HG03097 (cell line): ENCODE results near the gene COL13A1.

Experiments
- ATAC-seq: cut with Tn5 transposase; IDR thresholded peaks from one replicate; pipeline ENCODE4 v1.9.1; 2021; ENCODE audit not compliant: unreplicated experiment, low FRiP score

Gene COL13A1

DNA sequence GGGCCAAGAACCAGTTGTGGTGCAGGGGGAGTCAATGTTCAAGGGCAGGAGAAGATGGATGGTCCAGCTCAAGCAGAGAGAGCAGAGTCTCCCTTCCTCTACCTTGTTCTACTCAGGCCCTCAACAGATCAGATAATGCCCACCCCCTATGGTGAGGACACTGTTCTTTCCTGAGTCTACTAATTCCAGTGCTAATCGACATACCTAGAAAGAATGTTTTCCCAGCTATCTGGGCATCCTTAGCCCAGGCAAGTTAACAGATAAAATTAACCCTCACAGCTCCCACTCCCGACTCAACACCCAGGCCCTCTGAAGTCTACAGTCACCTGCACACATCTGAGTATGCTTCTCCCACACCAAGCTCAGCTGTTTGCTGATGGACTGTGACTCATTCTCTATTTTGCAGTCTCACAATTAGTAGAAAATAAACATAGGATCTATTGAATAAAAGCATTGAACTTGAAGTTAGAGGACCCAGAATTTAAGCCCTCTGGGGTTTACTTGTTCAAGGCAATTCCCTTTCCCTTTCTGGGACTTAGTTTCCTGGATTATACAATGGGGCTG, 17.1 kb downstream of the COL13A1 start:
- ATAC-seq: no peak

DNA sequence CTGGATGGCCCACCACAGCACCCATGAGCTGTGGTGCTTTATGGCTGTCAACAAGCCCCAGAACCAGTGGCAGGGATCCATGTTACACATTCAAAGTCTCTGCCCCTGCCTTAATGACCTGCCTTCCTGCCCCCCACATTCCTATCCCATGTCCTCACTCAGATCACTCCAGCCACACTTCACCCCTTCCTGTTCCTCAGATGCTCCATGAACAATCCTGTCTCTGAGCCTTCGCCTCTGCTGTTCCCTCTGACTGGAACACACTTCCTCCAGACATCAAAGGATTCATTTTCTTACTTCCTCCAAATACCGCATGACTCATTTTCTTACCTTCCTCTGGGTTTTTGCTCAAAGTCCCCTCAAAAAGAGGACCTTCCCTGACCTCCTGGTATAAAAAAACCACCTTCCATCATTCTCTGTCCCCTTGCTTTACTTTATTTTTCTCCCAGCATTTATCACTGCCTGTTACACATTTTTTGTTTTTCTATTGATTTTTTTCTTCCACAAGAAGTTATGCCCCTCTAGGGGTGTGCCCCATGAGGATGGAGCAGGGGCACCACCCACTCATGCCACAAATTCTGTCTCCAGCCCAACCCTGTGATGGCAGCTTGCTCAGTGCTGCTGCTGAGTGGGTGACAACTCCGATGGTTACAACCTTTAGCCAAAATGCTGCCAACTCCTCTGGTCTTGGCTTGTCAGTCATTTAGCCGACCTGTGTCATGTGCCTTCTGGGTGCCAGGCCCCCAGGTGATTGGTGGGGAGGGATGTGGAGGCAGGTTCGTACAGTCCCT, 18.2 kb downstream of the COL13A1 start:
- ATAC-seq: no peak

DNA sequence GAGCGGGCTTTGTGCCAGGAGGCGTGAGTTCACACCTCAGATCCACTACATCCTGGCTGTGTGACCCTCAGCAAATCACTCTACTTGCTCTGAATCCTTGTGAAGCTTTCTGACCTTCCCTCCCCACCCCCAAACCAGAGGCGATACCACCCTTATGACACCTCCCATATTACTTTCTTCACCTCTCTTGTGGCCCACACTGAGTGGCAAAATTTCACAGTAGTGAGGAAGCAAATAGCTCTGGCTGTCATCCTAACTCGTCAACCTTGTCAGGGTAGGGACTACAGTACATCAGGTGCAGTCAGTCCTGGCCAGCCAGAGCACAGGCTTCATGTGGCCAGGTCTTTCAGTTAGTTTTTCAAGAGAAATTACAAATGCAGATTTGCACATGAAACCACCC, 19.1 kb downstream of the COL13A1 start:
- ATAC-seq: no peak

DNA sequence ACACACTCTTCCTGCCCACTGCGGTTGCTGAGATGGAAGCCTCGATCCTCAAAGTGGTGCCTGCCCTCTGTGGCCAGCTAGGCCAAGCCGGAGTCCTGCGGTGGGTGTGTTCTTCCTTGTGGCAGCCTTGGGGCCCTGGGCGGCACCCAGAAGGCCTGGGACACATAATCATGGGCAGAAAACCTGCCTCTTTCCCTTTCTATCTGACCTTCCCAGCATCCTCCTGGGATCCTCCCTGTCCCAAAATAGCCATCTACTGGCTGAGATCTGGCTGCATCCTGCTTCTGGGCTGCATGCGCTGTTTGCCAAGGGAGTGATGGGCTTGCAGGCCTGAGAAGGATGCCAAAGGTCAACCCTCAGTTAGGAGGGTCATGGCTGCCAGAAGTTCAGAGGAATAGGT, 23.9 kb downstream of the COL13A1 start:
- ATAC-seq: no peak

DNA sequence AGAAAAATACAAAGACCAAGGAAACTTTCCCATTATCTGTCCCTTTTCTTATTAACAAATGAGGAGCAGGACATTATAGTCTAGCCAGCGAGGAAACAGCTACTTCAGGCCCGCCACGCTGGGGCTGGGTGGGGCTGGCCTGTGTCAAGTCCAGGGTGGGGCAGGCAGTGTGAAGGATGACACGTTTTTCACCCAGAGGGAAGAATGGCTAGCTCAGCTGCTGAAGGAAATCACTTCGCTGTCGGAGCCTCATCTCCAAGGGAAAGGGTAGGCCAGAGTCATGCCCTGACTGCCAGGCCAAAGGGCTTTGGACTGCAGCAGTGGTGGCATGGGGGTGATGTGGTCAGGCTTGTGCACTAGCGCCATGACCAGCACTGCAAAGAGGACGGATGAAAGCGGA, 24.4 kb downstream of the COL13A1 start:
- no peak for ATAC-seq

DNA sequence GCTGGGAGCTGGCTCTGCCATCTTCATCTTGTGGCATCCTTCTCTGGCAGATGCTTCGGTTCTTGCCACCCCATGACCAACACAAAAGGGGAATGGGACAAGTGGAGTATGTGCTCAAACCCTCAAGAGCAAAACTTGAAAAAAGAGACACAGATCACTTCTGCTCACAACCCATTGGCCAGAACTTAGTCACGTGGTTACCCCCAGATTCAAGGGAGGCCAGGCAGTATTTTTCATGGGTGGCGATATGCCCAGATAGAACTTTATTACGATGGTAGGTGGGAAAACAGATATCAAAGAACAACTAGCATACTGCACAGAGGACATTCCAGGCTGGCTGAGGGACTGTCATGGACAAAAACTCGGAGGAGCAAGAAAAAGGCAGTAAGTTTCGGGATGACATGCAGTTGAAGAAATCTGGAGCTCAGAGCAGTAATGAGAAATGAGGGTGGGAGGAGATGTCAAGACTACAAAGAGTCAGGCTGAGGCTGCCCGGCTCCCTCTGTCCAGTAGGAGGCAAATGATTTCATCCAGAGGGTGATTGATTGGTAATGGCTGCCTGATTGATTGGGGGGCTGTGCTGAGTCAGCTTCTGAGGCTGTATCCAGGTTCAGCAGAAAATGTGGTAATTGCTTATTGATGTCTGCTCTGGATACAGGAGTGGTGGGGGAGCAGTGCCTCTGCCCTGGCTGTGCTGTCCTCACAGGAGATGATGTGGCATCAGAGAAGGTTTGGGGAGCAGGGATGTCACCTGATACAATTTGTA, 25.3 kb downstream of the COL13A1 start:
- ATAC-seq: no peak

DNA sequence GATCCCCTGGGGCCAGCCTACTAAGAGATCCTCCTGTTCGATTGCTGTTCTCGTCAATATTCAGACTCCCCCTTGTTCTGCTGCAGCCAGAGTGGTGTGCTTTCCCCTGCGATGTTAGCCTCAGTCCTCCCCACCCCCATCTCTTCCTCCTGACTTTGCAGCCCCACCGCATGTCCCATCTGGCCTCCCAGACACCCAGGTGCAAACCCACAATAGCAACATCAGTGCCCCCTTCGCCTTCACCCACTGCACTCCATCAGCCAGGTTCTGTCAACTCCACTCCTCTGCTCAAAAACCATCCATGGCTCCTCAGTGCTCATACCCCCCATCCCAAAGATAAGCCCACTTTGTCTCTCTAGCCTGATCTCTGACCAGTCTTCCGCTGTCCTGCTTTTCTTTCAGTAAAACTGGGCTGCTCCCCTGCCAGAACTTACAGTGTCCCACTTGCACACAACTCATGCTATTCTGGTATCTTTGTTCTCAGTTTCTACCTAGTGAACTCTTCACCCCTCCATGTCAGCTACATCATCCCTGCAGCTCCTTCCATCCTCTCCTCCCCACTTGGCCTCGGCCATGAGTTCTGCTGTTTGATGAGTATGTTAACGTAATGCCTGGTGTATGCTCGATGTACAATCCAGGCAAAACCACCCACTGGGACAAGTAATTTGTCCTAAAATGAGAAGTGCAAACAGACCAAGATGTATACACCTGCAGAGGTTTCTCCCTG, 26.6 kb downstream of the COL13A1 start:
- no peak for ATAC-seq

DNA sequence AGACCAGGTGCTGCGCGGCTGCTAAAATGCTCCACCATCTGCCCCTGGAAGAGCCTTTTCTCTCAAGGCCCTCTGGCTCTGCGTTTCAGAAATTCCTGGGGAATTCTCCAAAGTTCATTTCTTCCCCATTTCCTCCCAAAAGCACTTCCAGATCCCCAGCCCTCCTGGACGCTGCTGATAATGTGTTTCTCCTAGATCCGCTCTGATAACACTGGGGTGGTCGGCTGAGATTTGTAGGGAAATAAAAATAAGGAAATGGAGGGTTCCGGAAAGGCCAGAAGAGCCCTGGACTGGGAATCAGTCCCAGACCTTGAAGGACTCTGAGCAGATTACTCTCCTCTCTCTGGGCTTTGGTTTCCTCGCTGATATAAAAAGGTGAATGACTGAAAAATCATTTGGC, 28.1 kb downstream of the COL13A1 start:
- no peak for ATAC-seq

DNA sequence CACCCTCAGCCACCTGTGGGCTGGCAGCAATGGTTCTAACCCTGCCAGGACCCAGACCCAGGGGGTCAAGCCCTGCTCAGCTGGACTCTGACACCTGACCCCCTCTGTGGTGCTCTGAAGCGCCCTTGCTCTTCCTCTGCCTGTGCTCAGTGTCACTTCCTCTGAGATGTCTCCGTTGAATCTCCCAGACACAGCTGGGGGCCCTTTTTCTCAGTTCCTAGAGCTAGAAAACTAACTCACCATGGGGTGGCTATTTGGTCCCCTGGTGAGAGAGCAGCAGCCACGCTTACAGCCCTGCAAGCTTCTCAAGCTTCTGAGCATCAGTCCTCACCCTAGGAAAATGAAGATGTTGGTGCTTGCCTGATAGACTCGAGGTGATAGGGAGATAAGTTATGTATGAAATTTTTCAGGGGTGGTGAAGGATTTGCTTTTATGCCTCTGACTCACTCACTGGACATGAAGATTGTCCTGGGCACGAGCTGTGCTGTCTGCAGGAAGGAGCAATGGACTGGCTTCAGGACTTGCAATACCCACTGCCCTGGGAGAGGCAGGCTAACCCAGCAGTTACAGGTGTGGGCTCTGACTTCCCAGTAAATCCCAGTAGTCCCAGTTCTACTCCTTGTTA, 29.6 kb downstream of the COL13A1 start:
- ATAC-seq: no peak

DNA sequence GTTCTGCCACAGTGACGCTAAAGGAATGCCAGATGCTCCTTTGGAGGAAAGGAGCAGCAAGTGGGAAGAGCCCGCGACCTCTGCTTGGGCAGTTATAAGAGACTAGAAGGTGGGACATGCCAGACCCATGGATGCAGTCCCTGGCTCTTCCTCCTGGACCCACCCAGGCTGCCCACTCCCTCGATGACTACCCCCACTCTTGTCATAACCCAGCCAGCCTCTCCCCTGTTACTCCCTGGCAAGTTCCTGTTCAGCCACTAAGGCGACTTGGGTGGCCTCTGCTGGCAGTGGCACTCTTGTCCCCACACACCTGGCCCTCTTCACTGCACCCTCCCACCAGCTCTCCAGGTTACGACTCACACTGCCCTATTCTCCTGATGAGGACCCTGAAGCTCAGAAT, 33.5 kb downstream of the COL13A1 start:
- no peak for ATAC-seq

DNA sequence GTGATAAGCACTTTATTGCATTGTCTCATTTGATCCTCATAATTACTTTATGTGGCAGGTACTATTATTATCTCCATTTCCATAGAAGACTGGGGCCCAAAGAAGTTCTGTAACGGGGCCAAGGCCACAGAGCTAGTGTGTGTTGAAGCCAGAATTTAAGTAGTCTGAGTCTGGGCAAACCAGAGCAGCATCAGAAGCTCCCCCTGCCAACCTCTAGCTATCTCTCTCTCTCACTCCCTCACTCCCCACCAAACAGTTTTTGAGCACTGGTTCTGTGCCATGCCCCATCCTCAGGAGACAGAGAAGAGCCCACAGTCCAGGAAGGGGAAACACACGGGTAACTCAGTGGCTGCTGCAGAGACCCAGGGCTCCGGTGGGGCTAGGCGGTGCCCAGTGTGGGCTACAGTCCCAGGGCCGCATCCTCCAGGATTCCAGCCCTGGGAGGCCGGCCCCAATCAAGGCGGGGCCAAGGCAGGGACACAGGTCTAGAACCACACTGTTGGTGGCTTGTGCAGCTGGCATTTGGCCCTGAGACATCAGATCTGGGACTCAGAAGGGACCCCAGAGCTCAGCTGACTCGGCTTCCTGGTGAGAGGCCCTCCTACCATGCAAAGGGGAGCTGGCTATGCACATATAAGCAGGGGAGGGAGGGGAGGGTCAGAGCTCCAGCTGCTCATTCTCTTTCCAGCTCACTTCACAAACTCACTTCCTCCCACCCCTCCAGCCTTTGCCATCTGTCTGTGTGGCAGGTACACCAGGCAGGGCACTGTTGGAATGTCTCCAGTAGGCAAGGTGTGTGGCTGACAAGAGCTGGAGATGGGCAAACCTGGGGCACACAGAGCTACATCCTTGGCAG, 34.4 kb downstream of the COL13A1 start:
- no peak for ATAC-seq

DNA sequence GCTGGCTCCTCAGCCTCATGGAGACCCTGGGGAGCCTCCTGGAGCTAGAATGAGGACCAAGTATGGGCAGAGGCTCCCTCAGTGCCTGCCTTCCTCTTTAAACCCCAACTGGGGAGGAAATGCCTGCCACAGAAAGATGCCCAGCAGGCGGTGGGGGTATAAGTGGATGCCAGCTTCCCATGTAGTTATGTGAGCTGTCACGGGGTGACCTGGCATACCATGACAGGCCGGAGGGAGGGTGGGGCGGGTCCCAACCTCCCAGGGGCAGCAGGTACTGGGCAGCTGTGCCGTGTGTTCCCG, 35.0 kb downstream of the COL13A1 start:
- no peak for ATAC-seq

DNA sequence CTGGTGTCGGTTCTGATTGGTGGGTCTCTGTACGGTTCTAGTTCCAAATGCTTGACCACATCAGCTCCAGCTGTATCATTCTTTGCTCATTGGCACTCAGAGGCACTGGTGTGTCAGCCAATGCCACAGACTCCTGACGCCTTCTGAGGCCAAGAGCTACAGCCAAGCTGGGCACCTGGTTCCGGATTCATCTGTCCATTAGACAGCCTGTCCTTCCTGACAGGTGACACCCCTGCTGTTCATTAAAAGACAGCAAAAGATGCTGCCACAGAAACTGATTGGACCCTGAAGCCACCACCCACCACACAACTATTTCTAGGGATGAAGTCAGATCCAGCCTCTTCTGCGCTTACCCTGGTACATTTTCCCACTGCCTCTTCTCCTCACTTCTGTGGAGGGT, 35.6 kb downstream of the COL13A1 start:
- no peak for ATAC-seq

DNA sequence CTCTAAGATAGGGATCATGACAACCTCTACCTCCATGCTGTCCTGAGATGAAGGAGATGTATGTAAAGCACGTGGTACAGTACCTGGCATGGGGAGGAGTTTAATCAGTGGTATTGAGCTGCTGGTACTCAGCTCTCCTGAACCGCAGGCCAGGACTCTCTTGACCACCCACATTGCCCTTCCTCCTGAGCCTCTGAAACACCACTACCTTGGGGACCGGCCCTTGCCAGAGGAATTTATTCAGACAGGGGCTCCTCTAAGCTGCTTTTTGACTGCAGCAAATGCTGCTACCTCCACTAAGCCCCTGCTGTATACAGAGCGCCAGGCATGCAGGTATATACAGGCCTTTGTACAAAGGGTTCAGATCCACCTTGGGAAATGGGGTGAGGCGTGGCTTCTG, 36.7 kb downstream of the COL13A1 start:
- ATAC-seq: no peak

DNA sequence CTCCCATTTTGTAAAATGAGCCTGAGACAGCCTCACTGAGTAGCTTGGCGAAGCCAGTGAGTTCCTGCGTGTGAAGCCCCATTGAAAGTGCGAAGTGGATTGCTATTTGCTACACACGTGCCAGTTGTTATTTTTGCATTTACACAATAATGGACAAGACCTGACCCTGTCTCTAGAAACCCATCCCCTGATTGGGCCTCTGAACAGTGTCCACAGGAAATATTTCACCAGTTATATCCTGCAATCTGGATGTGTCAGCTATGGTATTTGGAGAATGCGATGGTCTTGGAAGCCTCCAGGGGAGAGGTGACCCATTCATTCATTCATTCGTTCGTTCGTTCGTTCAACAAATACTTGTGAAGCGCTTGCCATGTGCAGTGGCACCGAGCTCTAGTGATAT, 37.1 kb downstream of the COL13A1 start:
- ATAC-seq: no peak

DNA sequence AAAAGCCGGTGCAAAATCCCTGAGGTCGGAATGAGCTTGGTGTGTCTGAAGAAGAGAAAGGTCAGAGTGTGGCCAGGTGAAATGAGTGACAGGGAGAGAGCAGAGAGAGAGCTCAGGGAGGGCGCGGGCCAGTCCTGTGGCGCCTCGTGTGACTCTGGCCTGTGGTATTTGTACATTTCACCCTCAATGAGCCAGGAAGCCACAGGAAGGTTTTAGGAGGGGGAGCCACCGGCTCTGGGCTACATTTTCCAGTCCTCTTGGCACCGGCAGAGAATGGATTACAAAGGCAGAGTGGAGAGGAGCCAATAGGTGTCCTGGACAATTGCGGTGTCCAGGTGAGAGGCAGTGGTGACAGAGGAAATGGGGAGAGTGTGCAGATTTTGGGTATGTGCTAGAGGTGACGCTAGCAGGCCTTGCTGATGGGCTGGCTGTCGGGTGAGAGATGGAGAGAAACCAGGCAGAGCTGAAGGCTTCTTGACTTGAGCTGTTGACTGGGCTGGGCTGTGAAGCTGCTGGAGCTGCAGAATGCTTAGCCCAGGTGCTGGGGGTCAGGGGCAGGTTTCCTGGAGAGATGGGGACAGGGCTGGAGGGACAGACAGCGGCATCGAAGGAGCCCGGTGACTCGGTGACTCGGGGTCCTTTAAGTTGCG, 38.1 kb downstream of the COL13A1 start:
- ATAC-seq: no peak

DNA sequence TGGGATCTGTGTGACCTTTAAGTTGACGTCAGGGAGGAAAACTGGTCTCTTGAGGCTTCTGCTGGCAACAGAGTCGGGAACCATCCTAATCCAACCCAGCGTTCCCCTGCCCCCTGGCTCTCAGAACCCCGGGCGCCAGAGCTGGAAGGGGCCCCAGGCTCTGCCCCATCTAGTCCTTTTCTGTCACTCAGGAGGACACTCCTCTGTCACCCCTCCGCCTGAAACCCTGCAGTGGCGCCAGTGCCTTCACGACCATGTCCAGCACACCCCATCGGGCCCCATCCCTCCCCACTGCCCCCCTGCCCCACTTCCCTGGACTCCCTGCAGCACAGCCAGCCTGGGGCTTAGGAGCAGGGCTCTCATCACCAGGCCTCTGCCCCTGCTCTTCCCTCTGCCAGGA, 39.1 kb downstream of the COL13A1 start:
- no peak for ATAC-seq

DNA sequence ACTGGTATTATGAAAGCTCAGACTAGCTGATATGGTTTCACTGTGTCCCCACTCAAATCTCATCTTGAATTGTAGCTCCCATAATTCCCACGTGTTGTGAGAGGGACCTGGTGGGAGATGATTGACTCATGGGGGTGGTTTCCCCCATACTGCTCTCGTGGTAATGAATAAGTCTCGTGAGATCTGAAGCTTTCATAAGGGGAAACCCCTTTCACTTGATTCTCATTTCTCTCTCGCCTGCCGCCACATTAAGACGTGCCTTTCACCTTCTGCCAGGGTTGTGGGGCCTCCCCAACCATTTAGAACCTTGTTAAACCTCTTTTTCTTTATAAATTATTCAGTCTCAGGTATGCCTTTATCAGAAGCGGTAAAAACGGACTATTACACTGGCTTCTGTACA, 40.3 kb downstream of the COL13A1 start:
- ATAC-seq: no peak

DNA sequence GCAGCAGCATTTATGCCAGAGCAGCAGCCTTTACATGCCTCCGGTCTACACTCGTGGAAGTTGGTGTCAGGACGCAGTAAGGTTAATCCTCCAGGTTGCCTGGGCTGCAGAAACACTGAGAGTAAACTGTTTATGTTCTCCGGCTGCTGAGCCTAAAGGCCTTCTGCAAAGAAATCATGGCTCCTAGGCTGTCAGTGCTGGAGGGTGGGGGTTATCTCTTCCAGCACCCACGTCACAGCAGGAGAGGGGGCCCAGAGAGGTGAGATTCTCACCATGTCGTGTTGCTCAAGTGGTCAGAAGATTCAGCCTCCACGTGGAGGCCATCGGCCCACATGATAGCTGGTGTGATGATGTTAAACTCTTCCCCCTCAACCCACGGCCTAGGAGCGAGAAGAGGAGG, 41.2 kb downstream of the COL13A1 start:
- no peak for ATAC-seq

DNA sequence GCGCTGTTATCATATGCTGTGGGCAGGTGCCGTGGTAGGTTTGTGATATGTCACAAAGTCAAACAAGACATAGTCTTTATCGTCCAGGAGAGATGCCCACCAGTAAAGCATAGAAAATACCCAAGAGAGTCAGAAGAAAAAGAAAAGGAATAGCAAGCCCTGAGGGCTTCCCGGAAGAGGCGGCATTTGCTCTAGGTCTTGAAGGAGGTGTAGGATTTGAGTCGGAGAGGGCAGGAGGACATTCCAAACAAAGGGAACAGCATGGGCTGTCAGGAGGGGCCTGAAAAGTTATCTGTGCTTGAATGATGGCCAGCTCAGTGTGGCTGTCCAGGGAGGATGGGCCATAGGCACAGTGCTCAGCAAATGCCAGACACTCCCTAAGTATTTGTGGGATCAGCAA, 42.2 kb downstream of the COL13A1 start:
- no peak for ATAC-seq
